ENCODE data around the gene SIGLEC12. TPM values are rescaled to one million over a fixed set of nuclear protein-coding genes. Genes with fewer than 3 reads are reported as not detected.

The SIGLEC12 gene
- total RNA-seq, 6 experiments from 2014 or later: not detected

GRCh38 chr19:51547397-51548212, 46.0 kb upstream of the SIGLEC12 start:
- H3K4me3 Mint-ChIP-seq: no peak overlapping the region
- H3K27ac Mint-ChIP-seq: no peak overlapping the region
- no peak for DNase-seq
- TF ChIP-seq, protein P1, sequence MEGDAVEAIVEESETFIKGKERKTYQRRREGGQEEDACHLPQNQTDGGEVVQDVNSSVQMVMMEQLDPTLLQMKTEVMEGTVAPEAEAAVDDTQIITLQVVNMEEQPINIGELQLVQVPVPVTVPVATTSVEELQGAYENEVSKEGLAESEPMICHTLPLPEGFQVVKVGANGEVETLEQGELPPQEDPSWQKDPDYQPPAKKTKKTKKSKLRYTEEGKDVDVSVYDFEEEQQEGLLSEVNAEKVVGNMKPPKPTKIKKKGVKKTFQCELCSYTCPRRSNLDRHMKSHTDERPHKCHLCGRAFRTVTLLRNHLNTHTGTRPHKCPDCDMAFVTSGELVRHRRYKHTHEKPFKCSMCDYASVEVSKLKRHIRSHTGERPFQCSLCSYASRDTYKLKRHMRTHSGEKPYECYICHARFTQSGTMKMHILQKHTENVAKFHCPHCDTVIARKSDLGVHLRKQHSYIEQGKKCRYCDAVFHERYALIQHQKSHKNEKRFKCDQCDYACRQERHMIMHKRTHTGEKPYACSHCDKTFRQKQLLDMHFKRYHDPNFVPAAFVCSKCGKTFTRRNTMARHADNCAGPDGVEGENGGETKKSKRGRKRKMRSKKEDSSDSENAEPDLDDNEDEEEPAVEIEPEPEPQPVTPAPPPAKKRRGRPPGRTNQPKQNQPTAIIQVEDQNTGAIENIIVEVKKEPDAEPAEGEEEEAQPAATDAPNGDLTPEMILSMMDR (IDR thresholded peaks at IDR 0.05): no peak
- H3K9me3 Mint-ChIP-seq: peaks cover 18% of the 10 kb centered on the region
- H3K4me1 Mint-ChIP-seq (ENCODE audit: low read depth): peaks cover 21% of the 10 kb centered on the region
- no peaks in the 10 kb centered on the region for H3K36me3 Mint-ChIP-seq (ENCODE audit: low read depth)
- peaks cover 5% of the 10 kb centered on the region; the same call in 1 of the 2 replicates for H3K27me3 Mint-ChIP-seq (ENCODE audit: insufficient read depth)

DNA sequence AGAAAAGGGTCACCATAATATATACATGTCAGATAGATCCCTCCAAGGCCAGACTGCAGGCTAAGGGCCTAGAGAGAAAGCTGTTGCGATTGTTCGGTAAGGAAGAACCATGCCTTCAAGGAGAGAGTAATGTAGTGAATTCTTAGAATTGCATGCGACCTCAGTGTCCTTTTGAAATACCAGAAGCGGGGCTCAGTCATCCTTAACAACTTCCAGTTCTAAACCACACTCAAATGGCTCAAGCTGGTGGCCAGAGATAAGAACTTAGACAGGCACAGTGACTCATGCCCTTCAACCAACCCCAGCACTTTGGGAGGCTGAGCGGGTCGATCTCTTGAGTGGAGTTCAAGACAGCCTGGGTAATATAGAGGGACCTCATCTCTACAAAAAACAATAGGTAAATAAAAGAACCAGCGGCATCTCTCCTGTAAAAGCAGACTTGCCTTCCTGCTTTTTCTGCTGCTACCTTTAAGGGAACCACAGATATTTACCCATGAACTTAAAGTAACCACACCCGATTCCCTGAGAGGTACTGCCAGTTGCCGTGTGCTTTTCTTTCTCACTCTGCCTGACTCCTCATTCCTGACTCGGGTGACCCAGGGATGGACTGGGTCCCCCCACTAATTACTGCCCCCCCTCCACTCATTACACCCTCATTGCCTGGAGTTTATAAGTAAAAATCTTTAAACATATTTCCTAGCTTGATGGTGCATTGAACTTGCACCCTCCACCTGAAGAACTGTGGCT, 45.2 kb upstream of the SIGLEC12 start:
- peak; percentile 49 for DNase-seq
- peaks cover 6% of the 10 kb centered on the region for H3K27me3 Mint-ChIP-seq (ENCODE audit: insufficient read depth)
- no peak overlapping the region for H3K27ac Mint-ChIP-seq
- H3K4me1 Mint-ChIP-seq (ENCODE audit: low read depth): peaks cover 21% of the 10 kb centered on the region
- H3K9me3 Mint-ChIP-seq: peaks cover 14% of the 10 kb centered on the region
- no peak overlapping the region for H3K4me3 Mint-ChIP-seq
- no peaks in the 10 kb centered on the region for H3K36me3 Mint-ChIP-seq (ENCODE audit: low read depth)
- TF ChIP-seq, protein P1 (IDR thresholded peaks at IDR 0.05): no peak

DNA sequence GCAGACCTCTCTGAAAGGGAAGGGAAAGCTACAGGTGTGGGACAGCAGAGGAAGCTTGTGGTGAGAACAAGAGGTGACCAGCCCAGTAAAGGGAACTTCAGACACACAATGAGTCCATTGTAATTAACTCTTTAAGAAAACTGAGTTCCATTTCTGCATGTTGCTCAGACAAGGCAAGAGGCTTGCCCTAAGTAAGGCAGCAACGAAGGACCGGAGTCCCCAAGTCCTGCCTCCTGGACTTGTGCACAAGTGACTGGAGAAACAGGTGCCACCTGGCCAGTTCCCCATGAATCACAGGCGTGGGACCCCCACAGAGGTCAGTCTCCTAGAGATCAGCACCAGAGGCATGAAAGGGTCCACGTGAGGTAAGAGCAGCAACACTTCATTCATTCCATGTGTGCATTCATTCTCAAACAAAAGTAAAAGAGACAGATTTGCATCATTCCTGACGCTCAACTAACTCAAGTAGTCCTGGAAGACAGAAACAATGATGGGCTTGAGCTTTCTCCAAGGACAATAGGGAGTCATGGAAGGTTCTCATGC, 44.6 kb upstream of the SIGLEC12 start:
- H3K27ac Mint-ChIP-seq: no peak overlapping the region
- H3K9me3 Mint-ChIP-seq: peaks cover 8% of the 10 kb centered on the region
- H3K27me3 Mint-ChIP-seq (ENCODE audit: insufficient read depth): peaks cover 8% of the 10 kb centered on the region
- TF ChIP-seq, protein P1 (IDR thresholded peaks at IDR 0.05): no peak
- H3K4me1 Mint-ChIP-seq (ENCODE audit: low read depth): peaks cover 21% of the 10 kb centered on the region
- no peaks in the 10 kb centered on the region for H3K36me3 Mint-ChIP-seq (ENCODE audit: low read depth)
- no peak overlapping the region for H3K4me3 Mint-ChIP-seq
- DNase-seq: no peak

DNA sequence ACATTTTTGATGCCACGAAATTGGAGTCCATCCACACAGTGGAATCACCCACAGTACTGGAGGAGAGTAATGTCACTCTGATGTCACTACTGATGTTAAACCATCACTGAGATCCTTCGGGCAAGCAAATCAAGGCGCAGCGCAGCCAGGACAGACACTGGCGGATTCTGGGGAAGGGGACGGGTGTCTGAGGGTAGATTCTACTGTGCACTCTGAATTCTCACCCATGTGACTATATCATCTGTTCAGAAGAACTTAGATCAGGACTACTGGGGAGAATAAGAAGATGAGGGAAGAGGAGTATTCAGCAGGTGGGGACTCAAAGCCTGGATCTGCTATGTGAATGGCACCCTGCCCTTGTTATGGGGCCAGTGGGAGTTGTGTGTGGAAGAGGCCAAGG, 42.4 kb upstream of the SIGLEC12 start:
- Mint-ChIP-seq H3K27ac (no peak overlapping the region), H3K4me1 (ENCODE audit: low read depth) (peaks cover 21% of the 10 kb centered on the region)

GRCh38 chr19:51542699-51543098, 41.1 kb upstream of the SIGLEC12 start:
- H3K4me3 Mint-ChIP-seq: no peak overlapping the region

More for the DNA sequence above, 42.4 kb upstream of the SIGLEC12 start:
- Mint-ChIP-seq H3K27me3 (ENCODE audit: insufficient read depth) (peaks cover 7% of the 10 kb centered on the region), H3K4me3 (no peak overlapping the region), H3K9me3 (peaks cover 6% of the 10 kb centered on the region), H3K36me3 (ENCODE audit: low read depth) (no peaks in the 10 kb centered on the region)
- DNase-seq: no peak
- TF ChIP-seq, protein P1 (IDR thresholded peaks at IDR 0.05): no peak

More at GRCh38 chr19:51542699-51543098, 41.1 kb upstream of the SIGLEC12 start:
- TF ChIP-seq, protein P1 (IDR thresholded peaks at IDR 0.05): no peak
- Mint-ChIP-seq H3K4me1 (ENCODE audit: low read depth) (peaks cover 16% of the 10 kb centered on the region), H3K9me3 (peaks cover 6% of the 10 kb centered on the region), H3K27ac (no peak overlapping the region), H3K27me3 (ENCODE audit: insufficient read depth) (peaks cover 9% of the 10 kb centered on the region), H3K36me3 (ENCODE audit: low read depth) (no peaks in the 10 kb centered on the region)
- DNase-seq: no peak

Measured in HFFc6 (cell line).